ENCODE results near the gene LNP1. TPM values are rescaled to one million over a fixed set of nuclear protein-coding genes. Genes with fewer than 3 reads are reported as not detected.

LNP1 gene
- total and polyA plus RNA-seq, 9 of the 15 experiments (the other 6 are each of a cell fraction or from before 2014, with no cell fraction given) = 1.9 to 5.2 (median 4.5) TPM

- no peak for TF ChIP-seq LCOR (CRISPR knock-in tag; IDR thresholded peaks at IDR 0.05)
These were observed 42.3 kb upstream of the LNP1 start (continued) for GRCh38 chr3:100359035-100359434.

- H3K27me3 ChIP-seq (ENCODE audit: control insufficient read depth in 2 of 2, insufficient read depth in 2 of 2, low read length in 2 of 2) = no peaks in the 10 kb centered on the region
- H3K9me3 ChIP-seq (replicated peaks; ENCODE audit: control insufficient read depth, insufficient read depth, low read depth, low read length) = no peaks in the 10 kb centered on the region
- FAIRE-seq (no peak), ATAC-seq (no peak), DNase-seq (ENCODE audit: extremely low read depth in 1 of 4, low spot score in 3 of 4) (no peak)
- BruUV-seq (replicated peaks) = no TSS peak
- H4K20me1 ChIP-seq (replicated peaks; ENCODE audit: control insufficient read depth, insufficient read depth, low read length) = no peaks in the 10 kb centered on the region
- ChIA-PET POLR2A (interaction anchor here (0.8 to 1.5 kb wide), 3 partner anchors 11 to 17 kb away, joined by 3 to 5 read pairs (median 3); no protein-coding TSS in a partner anchor), CTCF (ENCODE audit: low intra/inter-chr PET ratio) (no interaction called here)
- H3K9me1 ChIP-seq (ENCODE audit: control insufficient read depth, insufficient read depth, low read length) = peaks cover 3% of the 10 kb centered on the region
- TF ChIP-seq UBTF (IDR thresholded peaks at IDR 0.05; ENCODE audit: borderline replicate concordance in 1 of 2, low read depth in 2 of 2, low read length in 2 of 2) (no peak), ZNF511 (CRISPR knock-in tag; IDR thresholded peaks at IDR 0.05) (no peak), RAD21 (CRISPR knock-in tag; conservative IDR thresholded peaks at IDR 0.05 in 1 of 2, IDR thresholded peaks at IDR 0.05 in 1 of 2) (no peak), PURB (CRISPR knock-in tag; IDR thresholded peaks at IDR 0.05; ENCODE audit: low read depth) (no peak), RCOR1 (IDR thresholded peaks at IDR 0.05; ENCODE audit: borderline replicate concordance in 1 of 2, low read depth in 2 of 2, low read length in 2 of 2) (no peak), CSDE1 (IDR thresholded peaks at IDR 0.05) (no peak), SMAD4 (CRISPR knock-in tag; conservative IDR thresholded peaks at IDR 0.05) (no peak), ZNF408 (CRISPR knock-in tag; IDR thresholded peaks at IDR 0.05; ENCODE audit: low read depth) (no peak), HNRNPUL1 (IDR thresholded peaks at IDR 0.05; ENCODE audit: low read length) (no peak), ZNF586 (CRISPR knock-in tag; conservative IDR thresholded peaks at IDR 0.05) (no peak), POLR2A (conservative IDR thresholded peaks at IDR 0.05) (no peak), MTA1 (IDR thresholded peaks at IDR 0.05; ENCODE audit: borderline replicate concordance) (no peak), ZNF639 (CRISPR knock-in tag; conservative IDR thresholded peaks at IDR 0.05 in 1 of 2, IDR thresholded peaks at IDR 0.05 in 1 of 2) (no peak), FOXA3 (CRISPR knock-in tag; conservative IDR thresholded peaks at IDR 0.05 in 1 of 2, IDR thresholded peaks at IDR 0.05 in 1 of 2) (no peak), ELF2 (CRISPR knock-in tag; IDR thresholded peaks at IDR 0.05) (no peak)
- WGBS (ENCODE audit: insufficient coverage, low coverage, missing lambda C conversion rate) = 78% methylated on average over 3 of the region's 4 CpGs
- no peak overlapping the region for H3K9ac ChIP-seq (ENCODE audit: insufficient read depth in 1 of 2, low read depth in 2 of 2, low read length in 2 of 2)
- intact Hi-C loops (cut with micrococcal nuclease) (no loop called here), in situ Hi-C loops (cut with MboI) (no loop called here)
- no peak overlapping the region for H2AFZ ChIP-seq (ENCODE audit: low read depth, low read length)
- peaks cover 29% of the 10 kb centered on the region for H3K36me3 ChIP-seq (ENCODE audit: control insufficient read depth, insufficient read depth, low read length)
- H3K4me1 ChIP-seq (replicated peaks in 1 of 2; ENCODE audit: control insufficient read depth in 2 of 2, insufficient read depth in 2 of 2, low read length in 2 of 2) = no peaks in the 10 kb centered on the region
- H3K27ac ChIP-seq (ENCODE audit: extremely low read depth, low read depth, low read length) = no peak overlapping the region
- no peak overlapping the region for H3K4me2 ChIP-seq (ENCODE audit: insufficient read depth, low read length)
- no peaks in the 10 kb centered on the region for H3K79me2 ChIP-seq (ENCODE audit: control insufficient read depth, insufficient read depth, low read length)
- H3K4me3 ChIP-seq = no peak overlapping the region
These were observed 40.4 kb upstream of the LNP1 start for GRCh38 chr3:100360757-100361496.

Measured in K562 (cell line).